ENCODE results near the gene FBN1.

- TF ChIP-seq CTCF (IDR thresholded peaks at IDR 0.05) (no peak), EP300 (IDR thresholded peaks at IDR 0.05; ENCODE audit: low read depth) (no peak), POLR2AphosphoS5 (IDR thresholded peaks at IDR 0.05) (no peak), POLR2A (IDR thresholded peaks at IDR 0.05) (no peak)
Observed at GRCh38 chr15:48643776-48644466, 1.6 kb downstream of the FBN1 start.
